IPS-15b (cell line): ENCODE results near the gene LTB.

Experiments
- H3K27me3 ChIP-seq: one replicate; pipeline ENCODE4 v1.6.1; 2013; ENCODE audit warnings: low read length; ENCODE audit not compliant: control insufficient read depth, insufficient read depth
- H3K36me3 ChIP-seq: one replicate; pipeline ENCODE4 v1.6.1; 2013; ENCODE audit warnings: low read length; ENCODE audit not compliant: control insufficient read depth, insufficient read depth
- H3K4me1 ChIP-seq: one replicate; pipeline ENCODE4 v1.6.1; 2013; ENCODE audit warnings: mild to moderate bottlenecking, low read length; ENCODE audit not compliant: control insufficient read depth, insufficient read depth
- H3K4me3 ChIP-seq: one replicate; pipeline ENCODE4 v1.5.1; 2013; ENCODE audit warnings: low read depth, low read length
- H3K9ac ChIP-seq: one replicate; pipeline ENCODE4 v1.6.1; 2013; ENCODE audit warnings: low read depth, mild to moderate bottlenecking, low read length
- H3K9me3 ChIP-seq: one replicate; pipeline ENCODE4 v1.6.1; 2013; ENCODE audit warnings: mild to moderate bottlenecking, low read length; ENCODE audit not compliant: control insufficient read depth, insufficient read depth

Gene LTB

DNA sequence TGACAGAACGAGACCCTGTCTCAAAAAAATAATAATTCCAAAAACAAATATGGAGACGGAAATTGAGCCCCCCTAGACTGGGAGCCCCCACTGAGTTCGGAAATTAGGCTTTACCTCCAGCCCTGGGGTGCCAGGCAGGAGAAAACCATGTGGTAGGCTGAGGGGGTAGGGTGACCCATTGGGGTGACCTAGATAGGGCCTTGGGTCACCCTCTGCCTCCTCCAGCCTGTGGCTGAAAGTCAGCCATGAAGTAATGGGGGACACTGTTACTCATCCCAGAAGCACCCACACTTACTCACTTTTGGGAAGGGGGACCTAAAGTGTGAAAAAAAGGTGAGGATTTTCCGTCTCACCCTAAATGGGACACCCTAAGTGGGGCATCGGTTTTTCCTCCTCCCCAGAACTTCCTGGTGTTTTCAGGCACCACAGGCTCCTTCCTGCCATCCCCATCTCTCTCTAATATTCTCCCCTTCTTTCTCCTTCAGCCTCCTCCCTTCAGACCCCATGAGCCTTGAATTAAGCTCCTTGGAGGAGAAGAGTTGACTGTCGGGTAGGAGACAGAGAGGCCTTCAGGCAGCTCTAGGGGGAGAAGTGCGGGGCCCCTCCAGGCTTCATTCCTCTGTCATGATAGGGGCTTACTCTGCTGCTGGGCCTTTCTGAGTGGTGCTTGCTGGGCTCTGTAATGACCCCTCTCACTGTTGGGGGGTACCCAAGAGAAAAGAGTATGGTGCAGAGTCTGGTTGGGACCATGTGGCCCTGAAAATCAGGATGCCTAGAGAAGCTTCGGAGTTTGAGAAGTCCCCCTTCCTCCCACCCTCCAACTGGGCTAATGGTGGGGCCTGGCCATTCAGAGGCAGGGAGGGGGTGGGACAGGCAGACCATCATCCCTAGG, 2.4 kb downstream of the LTB start:
- H3K27me3 ChIP-seq, result peaks cover 21% of the 10 kb centered on the region
- H3K9ac ChIP-seq, result no peak overlapping the region
- no peaks in the 10 kb centered on the region for H3K9me3 ChIP-seq
- peak overlapping the region; percentile 82 for H3K4me3 ChIP-seq
- no peaks in the 10 kb centered on the region for H3K36me3 ChIP-seq
- peaks cover 13% of the 10 kb centered on the region for H3K4me1 ChIP-seq

DNA sequence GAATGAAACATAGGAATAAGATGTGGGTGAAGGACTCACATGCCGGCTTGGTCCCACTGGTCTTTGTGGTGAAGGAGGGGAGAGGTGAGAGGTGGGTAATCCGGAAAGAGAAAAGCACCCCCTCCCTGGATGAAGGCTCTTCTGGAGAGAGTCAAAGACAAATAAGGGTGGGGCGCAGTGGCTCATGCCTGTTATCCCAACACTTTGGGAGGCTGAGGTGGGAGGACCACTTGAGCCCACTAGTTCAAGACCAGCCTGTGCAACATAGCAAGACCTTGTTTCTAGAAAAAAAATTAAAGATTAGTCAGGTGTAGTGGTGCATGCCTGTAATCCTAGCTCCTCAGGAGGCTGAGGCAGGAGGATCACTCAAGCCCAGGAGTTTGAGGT, 3.1 kb downstream of the LTB start:
- Histone ChIP-seq H3K9me3 (no peaks in the 10 kb centered on the region), H3K36me3 (no peaks in the 10 kb centered on the region), H3K4me1 (peaks cover 13% of the 10 kb centered on the region), H3K9ac (no peak overlapping the region), H3K4me3 (no peak overlapping the region), H3K27me3 (peaks cover 21% of the 10 kb centered on the region)

DNA sequence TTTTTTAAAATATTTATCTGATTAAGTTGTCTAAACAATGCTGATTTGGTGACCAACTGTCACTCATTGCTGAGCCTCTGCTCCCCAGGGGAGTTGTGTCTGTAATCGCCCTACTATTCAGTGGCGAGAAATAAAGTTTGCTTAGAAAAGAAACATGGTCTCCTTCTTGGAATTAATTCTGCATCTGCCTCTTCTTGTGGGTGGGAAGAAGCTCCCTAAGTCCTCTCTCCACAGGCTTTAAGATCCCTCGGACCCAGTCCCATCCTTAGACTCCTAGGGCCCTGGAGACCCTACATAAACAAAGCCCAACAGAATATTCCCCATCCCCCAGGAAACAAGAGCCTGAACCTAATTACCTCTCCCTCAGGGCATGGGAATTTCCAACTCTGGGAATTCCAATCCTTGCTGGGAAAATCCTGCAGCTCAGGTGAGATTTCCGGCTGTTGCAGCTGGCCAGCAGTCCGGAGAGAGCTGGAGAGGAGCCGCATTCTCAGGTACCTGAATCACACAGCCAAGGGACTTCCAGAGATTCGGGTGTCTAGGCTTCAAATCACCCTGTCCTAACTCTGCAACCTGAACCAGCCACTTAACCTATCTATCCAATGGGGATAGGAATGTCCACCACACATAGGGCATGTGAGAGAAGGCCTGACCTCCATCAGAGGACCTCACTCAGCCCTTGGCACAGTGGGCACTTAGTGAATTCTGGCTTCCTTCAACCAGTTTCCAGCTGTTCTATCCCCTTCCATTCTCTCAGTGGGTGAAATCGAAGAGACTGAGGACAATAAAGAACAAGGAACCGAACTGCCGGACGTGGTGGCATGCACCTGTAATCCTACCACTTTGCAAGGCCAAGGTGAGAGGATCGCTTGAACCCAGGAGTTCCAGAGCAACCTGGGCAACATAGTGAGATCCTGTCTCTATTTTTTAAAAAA, 3.8 kb downstream of the LTB start:
- Histone ChIP-seq H3K9me3 (no peaks in the 10 kb centered on the region), H3K9ac (no peak overlapping the region), H3K27me3 (peaks cover 21% of the 10 kb centered on the region), H3K36me3 (no peaks in the 10 kb centered on the region), H3K4me3 (no peak overlapping the region), H3K4me1 (peaks cover 13% of the 10 kb centered on the region)

DNA sequence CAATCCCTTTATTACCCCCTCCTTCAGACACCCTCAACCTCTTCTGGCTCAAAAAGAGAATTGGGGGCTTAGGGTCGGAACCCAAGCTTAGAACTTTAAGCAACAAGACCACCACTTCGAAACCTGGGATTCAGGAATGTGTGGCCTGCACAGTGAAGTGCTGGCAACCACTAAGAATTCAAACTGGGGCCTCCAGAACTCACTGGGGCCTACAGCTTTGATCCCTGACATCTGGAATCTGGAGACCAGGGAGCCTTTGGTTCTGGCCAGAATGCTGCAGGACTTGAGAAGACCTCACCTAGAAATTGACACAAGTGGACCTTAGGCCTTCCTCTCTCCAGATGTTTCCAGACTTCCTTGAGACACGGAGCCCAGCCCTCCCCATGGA, 4.7 kb downstream of the LTB start:
- no peak overlapping the region for H3K9ac ChIP-seq
- peaks cover 13% of the 10 kb centered on the region for H3K4me1 ChIP-seq
- H3K27me3 ChIP-seq, result peaks cover 21% of the 10 kb centered on the region
- H3K36me3 ChIP-seq, result no peaks in the 10 kb centered on the region
- H3K4me3 ChIP-seq, result no peak overlapping the region
- H3K9me3 ChIP-seq, result no peaks in the 10 kb centered on the region

DNA sequence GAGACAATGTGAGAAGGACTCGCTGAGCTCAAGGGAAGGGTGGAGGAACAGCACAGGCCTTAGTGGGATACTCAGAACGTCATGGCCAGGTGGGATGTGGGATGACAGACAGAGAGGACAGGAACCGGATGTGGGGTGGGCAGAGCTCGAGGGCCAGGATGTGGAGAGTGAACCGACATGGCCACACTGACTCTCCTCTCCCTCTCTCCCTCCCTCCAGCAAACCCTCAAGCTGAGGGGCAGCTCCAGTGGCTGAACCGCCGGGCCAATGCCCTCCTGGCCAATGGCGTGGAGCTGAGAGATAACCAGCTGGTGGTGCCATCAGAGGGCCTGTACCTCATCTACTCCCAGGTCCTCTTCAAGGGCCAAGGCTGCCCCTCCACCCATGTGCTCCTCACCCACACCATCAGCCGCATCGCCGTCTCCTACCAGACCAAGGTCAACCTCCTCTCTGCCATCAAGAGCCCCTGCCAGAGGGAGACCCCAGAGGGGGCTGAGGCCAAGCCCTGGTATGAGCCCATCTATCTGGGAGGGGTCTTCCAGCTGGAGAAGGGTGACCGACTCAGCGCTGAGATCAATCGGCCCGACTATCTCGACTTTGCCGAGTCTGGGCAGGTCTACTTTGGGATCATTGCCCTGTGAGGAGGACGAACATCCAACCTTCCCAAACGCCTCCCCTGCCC, 5.2 kb downstream of the LTB start:
- H3K9ac ChIP-seq, result no peak overlapping the region
- peaks cover 12% of the 10 kb centered on the region for H3K4me1 ChIP-seq
- H3K4me3 ChIP-seq, result no peak overlapping the region

GRCh38 chr6:31575952-31576685, 6.1 kb downstream of the LTB start:
- H3K4me3 ChIP-seq, result no peak overlapping the region

More for the DNA sequence above, 5.2 kb downstream of the LTB start:
- Histone ChIP-seq H3K36me3 (no peaks in the 10 kb centered on the region), H3K9me3 (no peaks in the 10 kb centered on the region), H3K27me3 (peaks cover 21% of the 10 kb centered on the region)

DNA sequence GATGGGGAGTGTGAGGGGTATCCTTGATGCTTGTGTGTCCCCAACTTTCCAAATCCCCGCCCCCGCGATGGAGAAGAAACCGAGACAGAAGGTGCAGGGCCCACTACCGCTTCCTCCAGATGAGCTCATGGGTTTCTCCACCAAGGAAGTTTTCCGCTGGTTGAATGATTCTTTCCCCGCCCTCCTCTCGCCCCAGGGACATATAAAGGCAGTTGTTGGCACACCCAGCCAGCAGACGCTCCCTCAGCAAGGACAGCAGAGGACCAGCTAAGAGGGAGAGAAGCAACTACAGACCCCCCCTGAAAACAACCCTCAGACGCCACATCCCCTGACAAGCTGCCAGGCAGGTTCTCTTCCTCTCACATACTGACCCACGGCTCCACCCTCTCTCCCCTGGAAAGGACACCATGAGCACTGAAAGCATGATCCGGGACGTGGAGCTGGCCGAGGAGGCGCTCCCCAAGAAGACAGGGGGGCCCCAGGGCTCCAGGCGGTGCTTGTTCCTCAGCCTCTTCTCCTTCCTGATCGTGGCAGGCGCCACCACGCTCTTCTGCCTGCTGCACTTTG, 6.8 kb downstream of the LTB start, which contains the start of gene TNF:
TNF (plus strand) TSS at position 231 of the 567 bp plus-strand sequence; CDS start at position 408, 177 bp downstream.
- H3K27me3 ChIP-seq, result peaks cover 14% of the 10 kb centered on the region
- H3K4me1 ChIP-seq, result peaks cover 8% of the 10 kb centered on the region
- H3K9ac ChIP-seq, result no peak within 1 kb of the TSS
- H3K36me3 ChIP-seq, result no peaks in the 10 kb centered on the region
- no peak within 1 kb of the TSS for H3K4me3 ChIP-seq
- no peaks in the 10 kb centered on the region for H3K9me3 ChIP-seq

More at GRCh38 chr6:31575952-31576685, 6.1 kb downstream of the LTB start:
- Histone ChIP-seq H3K4me1 (peaks cover 8% of the 10 kb centered on the region), H3K27me3 (peaks cover 16% of the 10 kb centered on the region), H3K9me3 (no peaks in the 10 kb centered on the region), H3K36me3 (no peaks in the 10 kb centered on the region), H3K9ac (no peak overlapping the region)

DNA sequence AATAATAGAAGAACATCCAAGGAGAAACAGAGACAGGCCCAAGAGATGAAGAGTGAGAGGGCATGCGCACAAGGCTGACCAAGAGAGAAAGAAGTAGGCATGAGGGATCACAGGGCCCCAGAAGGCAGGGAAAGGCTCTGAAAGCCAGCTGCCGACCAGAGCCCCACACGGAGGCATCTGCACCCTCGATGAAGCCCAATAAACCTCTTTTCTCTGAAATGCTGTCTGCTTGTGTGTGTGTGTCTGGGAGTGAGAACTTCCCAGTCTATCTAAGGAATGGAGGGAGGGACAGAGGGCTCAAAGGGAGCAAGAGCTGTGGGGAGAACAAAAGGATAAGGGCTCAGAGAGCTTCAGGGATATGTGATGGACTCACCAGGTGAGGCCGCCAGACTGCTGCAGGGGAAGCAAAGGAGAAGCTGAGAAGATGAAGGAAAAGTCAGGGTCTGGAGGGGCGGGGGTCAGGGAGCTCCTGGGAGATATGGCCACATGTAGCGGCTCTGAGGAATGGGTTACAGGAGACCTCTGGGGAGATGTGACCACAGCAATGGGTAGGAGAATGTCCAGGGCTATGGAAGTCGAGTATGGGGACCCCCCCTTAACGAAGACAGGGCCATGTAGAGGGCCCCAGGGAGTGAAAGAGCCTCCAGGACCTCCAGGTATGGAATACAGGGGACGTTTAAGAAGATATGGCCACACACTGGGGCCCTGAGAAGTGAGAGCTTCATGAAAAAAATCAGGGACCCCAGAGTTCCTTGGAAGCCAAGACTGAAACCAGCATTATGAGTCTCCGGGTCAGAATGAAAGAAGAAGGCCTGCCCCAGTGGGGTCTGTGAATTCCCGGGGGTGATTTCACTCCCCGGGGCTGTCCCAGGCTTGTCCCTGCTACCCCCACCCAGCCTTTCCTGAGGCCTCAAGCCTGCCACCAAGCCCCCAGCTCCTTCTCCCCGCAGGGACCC, 7.8 kb downstream of the LTB start:
- Histone ChIP-seq H3K4me3 (no peak overlapping the region), H3K9me3 (no peaks in the 10 kb centered on the region), H3K27me3 (peaks cover 6% of the 10 kb centered on the region), H3K36me3 (no peaks in the 10 kb centered on the region), H3K9ac (no peak overlapping the region), H3K4me1 (peaks cover 3% of the 10 kb centered on the region)

DNA sequence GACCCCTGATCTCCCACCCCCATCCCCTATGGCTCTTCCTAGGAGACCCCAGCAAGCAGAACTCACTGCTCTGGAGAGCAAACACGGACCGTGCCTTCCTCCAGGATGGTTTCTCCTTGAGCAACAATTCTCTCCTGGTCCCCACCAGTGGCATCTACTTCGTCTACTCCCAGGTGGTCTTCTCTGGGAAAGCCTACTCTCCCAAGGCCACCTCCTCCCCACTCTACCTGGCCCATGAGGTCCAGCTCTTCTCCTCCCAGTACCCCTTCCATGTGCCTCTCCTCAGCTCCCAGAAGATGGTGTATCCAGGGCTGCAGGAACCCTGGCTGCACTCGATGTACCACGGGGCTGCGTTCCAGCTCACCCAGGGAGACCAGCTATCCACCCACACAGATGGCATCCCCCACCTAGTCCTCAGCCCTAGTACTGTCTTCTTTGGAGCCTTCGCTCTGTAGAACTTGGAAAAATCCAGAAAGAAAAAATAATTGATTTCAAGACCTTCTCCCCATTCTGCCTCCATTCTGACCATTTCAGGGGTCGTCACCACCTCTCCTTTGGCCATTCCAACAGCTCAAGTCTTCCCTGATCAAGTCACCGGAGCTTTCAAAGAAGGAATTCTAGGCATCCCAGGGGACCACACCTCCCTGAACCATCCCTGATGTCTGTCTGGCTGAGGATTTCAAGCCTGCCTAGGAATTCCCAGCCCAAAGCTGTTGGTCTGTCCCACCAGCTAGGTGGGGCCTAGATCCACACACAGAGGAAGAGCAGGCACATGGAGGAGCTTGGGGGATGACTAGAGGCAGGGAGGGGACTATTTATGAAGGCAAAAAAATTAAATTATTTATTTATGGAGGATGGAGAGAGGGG, 8.8 kb downstream of the LTB start:
- peaks cover 3% of the 10 kb centered on the region for H3K4me1 ChIP-seq
- no peak overlapping the region for H3K9ac ChIP-seq
- no peaks in the 10 kb centered on the region for H3K9me3 ChIP-seq
- H3K27me3 ChIP-seq, result peaks cover 6% of the 10 kb centered on the region
- H3K4me3 ChIP-seq, result no peak overlapping the region
- H3K36me3 ChIP-seq, result no peaks in the 10 kb centered on the region
